Activated CD4-positive, alpha-beta T cell treated with anti-CD3 and anti-CD28 coated beads for 36 hours (primary cell): Measurements from ENCODE around the gene SSX4. TPM values are rescaled to one million over a fixed set of nuclear protein-coding genes. Genes with fewer than 3 reads are reported as not detected.
"Not testable (repeated sequence)": the region's sequence is repeated elsewhere in the genome, so short reads cannot be mapped to it uniquely, and the experiment has no call there.

Experiments
- ATAC-seq: fragments of 200-7000 bp; cut with Tn5 transposase; one replicate; pipeline ENCODE4 v1.10.0; 2021; ENCODE audit warnings: mild to moderate bottlenecking, moderate library complexity
- CTCF ChIA-PET: fragments of 350-600 bp; sonication (Branson Sonifier 250); formaldehyde crosslinking; loops from one replicate; lab custom pipeline; 2021; ENCODE audit warnings: antibody characterized with exemption; lab: Charles Lee
- POLR2A ChIA-PET: fragments of 350-600 bp; sonication (Branson Sonifier 250); formaldehyde crosslinking; loops from one replicate; lab custom pipeline; 2021; ENCODE audit warnings: antibody characterized with exemption, inconsistent platforms; lab: Charles Lee
- DNase-seq: peaks from one replicate; pipeline ENCODE4 v3.0.0-alpha.2; 2020
- H3K27ac Mint-ChIP-seq: one replicate; pipeline ENCODE4 v1.8.0; 2021; ENCODE audit warnings: mixed read lengths
- H3K27me3 Mint-ChIP-seq: one replicate; pipeline ENCODE4 v1.8.0; 2021; ENCODE audit warnings: mixed read lengths
- H3K36me3 Mint-ChIP-seq: one replicate; pipeline ENCODE4 v1.8.0; 2021; ENCODE audit warnings: low read depth, mixed read lengths
- H3K4me1 Mint-ChIP-seq: one replicate; pipeline ENCODE4 v1.8.0; 2021; ENCODE audit warnings: mixed read lengths
- H3K4me3 Mint-ChIP-seq: one replicate; pipeline ENCODE4 v1.8.0; 2021; ENCODE audit warnings: mild to moderate bottlenecking, moderate library complexity, mixed read lengths
- H3K9me3 Mint-ChIP-seq: one replicate; pipeline ENCODE4 v1.8.0; 2021; ENCODE audit warnings: low read depth, mixed read lengths
- intact Hi-C, 2 experiments: fragments of 100-400 bp; cut with DNase I in 1 of 2; cut with micrococcal nuclease in 1 of 2; formaldehyde crosslinking; loops; one replicate each; pipeline versions ENCODE4 v1.14.2 to v1.15.1; 2022 to 2024; cut with DNase I, micrococcal nuclease
- total RNA-seq, 2 experiments: library from RNA; stranded (reverse); gene quantifications; one replicate each; pipeline ENCODE4 v1.2.3, GENCODE V29; 2021

Gene SSX4
- total RNA-seq, 2 experiments from 2014 or later = not detected

DNA sequence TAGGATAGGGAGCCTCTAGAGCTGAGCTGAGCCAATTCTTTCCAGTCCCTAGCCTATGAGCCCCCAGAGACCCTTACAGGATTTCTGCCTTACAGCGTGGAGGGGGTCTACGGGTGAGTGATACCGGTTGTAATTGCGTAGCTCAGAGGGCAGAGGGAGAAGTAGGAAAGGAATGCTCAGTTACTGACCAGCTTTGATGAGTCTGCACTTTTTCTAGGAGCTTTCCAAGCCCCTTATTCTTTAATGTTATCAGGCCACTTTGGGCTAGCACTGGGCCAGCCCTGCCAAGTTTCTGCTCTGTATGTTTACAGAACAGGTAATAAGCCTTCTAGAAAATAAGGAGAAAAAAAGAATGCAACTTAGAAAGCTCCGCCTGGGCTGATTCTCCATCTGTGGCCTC is 46.3 kb downstream of the SSX4 start:
- intact Hi-C loops, H3K4me3 Mint-ChIP-seq, H3K27ac Mint-ChIP-seq, ATAC-seq, H3K9me3 Mint-ChIP-seq, H3K27me3 Mint-ChIP-seq, POLR2A ChIA-PET, CTCF ChIA-PET, DNase-seq, H3K36me3 Mint-ChIP-seq: not testable (repeated sequence)
- H3K4me1 Mint-ChIP-seq = peaks cover 10% of the 10 kb centered on the region

GRCh38 chrX:48430166-48430565 is 46.8 kb downstream of the SSX4 start:
- H3K27me3 Mint-ChIP-seq, intact Hi-C loops, ATAC-seq, CTCF ChIA-PET, H3K27ac Mint-ChIP-seq, H3K36me3 Mint-ChIP-seq, DNase-seq, POLR2A ChIA-PET, H3K4me3 Mint-ChIP-seq, H3K9me3 Mint-ChIP-seq: not testable (repeated sequence)
- H3K4me1 Mint-ChIP-seq = peaks cover 10% of the 10 kb centered on the region

DNA sequence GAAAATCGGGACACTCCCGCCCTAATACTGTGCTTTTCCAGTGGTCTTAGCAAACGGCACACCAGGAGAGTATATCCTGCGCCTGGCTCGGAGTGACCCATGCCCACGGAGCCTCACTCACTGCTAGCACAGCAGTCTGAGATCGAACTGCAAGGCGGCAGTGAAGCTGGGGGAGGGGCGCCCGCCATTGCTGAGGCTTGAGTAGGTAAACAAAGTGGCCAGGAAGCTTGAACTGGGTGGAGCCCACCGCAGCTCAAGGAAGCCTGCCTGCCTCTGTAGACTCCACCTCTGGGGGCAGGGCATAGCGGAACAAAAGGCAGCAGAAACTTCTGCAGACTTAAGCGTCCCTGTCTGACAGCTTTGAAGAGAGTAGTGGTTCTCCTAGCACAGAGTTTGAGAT is 50.4 kb downstream of the SSX4 start:
- H3K9me3 Mint-ChIP-seq, POLR2A ChIA-PET, CTCF ChIA-PET, H3K36me3 Mint-ChIP-seq, H3K4me3 Mint-ChIP-seq, H3K27me3 Mint-ChIP-seq, H3K27ac Mint-ChIP-seq, ATAC-seq, intact Hi-C loops, H3K4me1 Mint-ChIP-seq: not testable (repeated sequence)
- DNase-seq = peak; percentile 15

Other genes starting within 250 kb of the SSX4 start
- not detected for gene SSX5, start 186.7 kb upstream of the SSX4 start, total RNA-seq
- gene SSX1, start 128.1 kb upstream of the SSX4 start, total RNA-seq = not detected
- gene SSX3, start 26.8 kb upstream of the SSX4 start, total RNA-seq = not detected
- gene SSX4B, start 28.4 kb downstream of the SSX4 start, total RNA-seq = not detected
- 10 to 100 TPM; 83.5 to 98.1 TPM for gene SLC38A5, start 86.7 kb downstream of the SSX4 start, total RNA-seq
- 10 to 100 TPM; 73.0 to 93.7 TPM for gene FTSJ1, start 92.7 kb downstream of the SSX4 start, total RNA-seq
- 1 to 10 TPM; 6.9 to 9.0 TPM for gene PORCN, start 125.5 kb downstream of the SSX4 start, total RNA-seq
- 100 to 1,000 TPM; 137 to 140 TPM for gene EBP, start 138.3 kb downstream of the SSX4 start, total RNA-seq
- 10 to 100 TPM; 13.2 to 15.2 TPM for gene TBC1D25, start 156.2 kb downstream of the SSX4 start, total RNA-seq
- gene RBM3, start 190.9 kb downstream of the SSX4 start, total RNA-seq = 100 to 1,000 TPM; 164 to 202 TPM
- 10 to 100 TPM; 27.2 to 39.4 TPM for gene WDR13, start 214.0 kb downstream of the SSX4 start, total RNA-seq